ENCODE data around the gene MRPL50.

DNA sequence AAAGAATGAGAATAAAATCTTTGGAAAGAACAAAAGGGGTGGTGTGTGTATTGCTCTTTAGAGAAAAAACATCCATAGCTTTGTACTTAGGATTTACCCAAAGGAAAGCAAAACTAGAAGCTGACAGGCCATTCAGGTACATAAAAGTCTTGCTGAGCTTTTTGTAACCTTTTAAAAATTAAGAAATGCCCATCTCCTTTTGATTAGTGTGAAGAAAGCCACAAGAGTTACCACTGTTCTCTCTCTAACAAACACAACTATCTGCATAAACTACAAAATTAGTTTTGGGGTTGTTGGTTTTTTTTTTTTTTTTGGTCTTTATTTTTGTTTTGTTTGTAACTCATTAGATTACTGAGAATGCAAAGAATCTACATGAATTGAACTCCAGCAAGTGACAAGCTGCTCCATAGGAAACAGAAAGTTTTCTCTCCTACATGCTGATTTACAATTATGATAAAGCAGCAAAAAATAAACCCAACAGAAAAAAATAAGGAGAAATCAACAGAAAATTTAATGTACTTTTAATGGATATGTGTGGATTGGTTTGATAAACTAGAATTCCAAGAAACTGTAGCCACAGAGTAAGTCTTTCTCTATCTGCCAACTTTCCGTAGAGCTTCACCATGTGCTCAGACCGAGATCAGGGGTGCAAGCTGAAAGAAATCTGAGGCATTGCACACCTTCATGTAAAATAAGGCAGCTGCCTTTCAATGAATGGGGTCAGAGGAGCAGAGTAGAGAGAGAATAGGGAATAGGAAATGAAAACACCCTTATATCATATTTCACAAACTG lies 25.9 kb downstream of the MRPL50 start:
- TF ChIP-seq SUZ12 (IDR thresholded peaks at IDR 0.05; ENCODE audit: extremely low read depth, insufficient read depth, insufficient read length) (no peak), YY1 (IDR thresholded peaks at IDR 0.05; ENCODE audit: insufficient read depth, insufficient read length) (no peak), ZNF274 (IDR thresholded peaks at IDR 0.05; ENCODE audit: low read depth, low read length) (no peak)
